GM12878 (cell line): ENCODE data around the gene OR4S1.

Source experiments
- CBFB ChIP-seq: IDR thresholded peaks from 2 replicates; pipeline ENCODE4 v1.6.1; 2016; ENCODE audit warnings: antibody characterized with exemption, low read depth
- CREM ChIP-seq: IDR thresholded peaks from 2 replicates; pipeline ENCODE4 v1.6.1; 2014; ENCODE audit warnings: antibody characterized with exemption, low read depth
- IRF3 ChIP-seq: fragments of 450-650 bp; IDR thresholded peaks from 2 replicates; pipeline ENCODE4 v1.6.1; 2014; ENCODE audit warnings: mild to moderate bottlenecking
- POLR2A ChIP-seq: IDR thresholded peaks from 2 replicates; pipeline ENCODE4 v1.6.1; 2011; ENCODE audit warnings: low read depth, mild to moderate bottlenecking, low read length
- TF ChIP-seq, protein P1 (sequence below), 3 experiments: IDR thresholded peaks in 2 of 3; conservative IDR thresholded peaks in 1 of 3; 2 replicates each; pipeline ENCODE4 v1.5.1; 2011; ENCODE audit warnings: low read depth in 3 of 3, low read length in 3 of 3, mild to moderate bottlenecking in 3 of 3, control low read depth in 2 of 3, moderate library complexity in 2 of 3, inconsistent platforms in 1 of 3, mixed read lengths in 1 of 3; ENCODE audit not compliant: control insufficient read depth in 2 of 3, insufficient read depth in 1 of 3; ENCODE audit errors: extremely low read depth in 1 of 3

- no peak for TF ChIP-seq IRF3
- TF ChIP-seq CBFB: no peak
- TF ChIP-seq, protein P1, sequence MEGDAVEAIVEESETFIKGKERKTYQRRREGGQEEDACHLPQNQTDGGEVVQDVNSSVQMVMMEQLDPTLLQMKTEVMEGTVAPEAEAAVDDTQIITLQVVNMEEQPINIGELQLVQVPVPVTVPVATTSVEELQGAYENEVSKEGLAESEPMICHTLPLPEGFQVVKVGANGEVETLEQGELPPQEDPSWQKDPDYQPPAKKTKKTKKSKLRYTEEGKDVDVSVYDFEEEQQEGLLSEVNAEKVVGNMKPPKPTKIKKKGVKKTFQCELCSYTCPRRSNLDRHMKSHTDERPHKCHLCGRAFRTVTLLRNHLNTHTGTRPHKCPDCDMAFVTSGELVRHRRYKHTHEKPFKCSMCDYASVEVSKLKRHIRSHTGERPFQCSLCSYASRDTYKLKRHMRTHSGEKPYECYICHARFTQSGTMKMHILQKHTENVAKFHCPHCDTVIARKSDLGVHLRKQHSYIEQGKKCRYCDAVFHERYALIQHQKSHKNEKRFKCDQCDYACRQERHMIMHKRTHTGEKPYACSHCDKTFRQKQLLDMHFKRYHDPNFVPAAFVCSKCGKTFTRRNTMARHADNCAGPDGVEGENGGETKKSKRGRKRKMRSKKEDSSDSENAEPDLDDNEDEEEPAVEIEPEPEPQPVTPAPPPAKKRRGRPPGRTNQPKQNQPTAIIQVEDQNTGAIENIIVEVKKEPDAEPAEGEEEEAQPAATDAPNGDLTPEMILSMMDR (IDR thresholded peaks at IDR 0.05 in 2 of 3, conservative IDR thresholded peaks at IDR 0.05 in 1 of 3; ENCODE audit: control insufficient read depth in 2 of 3, extremely low read depth in 1 of 3, insufficient read depth in 1 of 3, low read depth in 3 of 3, low read length in 3 of 3): no peak
- TF ChIP-seq CREM: no peak
- no peak for TF ChIP-seq POLR2A
Observed at GRCh38 chr11:48354013-48354412, 48.0 kb downstream of the OR4S1 start.
